BJ (cell line): Measurements from ENCODE around the gene TTYH2. TPM values are rescaled to one million over a fixed set of nuclear protein-coding genes. Genes with fewer than 3 reads are reported as not detected.
"Not testable (repeated sequence)": the region's sequence is repeated elsewhere in the genome, so short reads cannot be mapped to it uniquely, and the experiment has no call there.

Experiments
- CTCF ChIA-PET: fragments of 350-600 bp; formaldehyde crosslinking; extraction: SDS; loops from one replicate; lab custom pipeline; 2021; ENCODE audit warnings: antibody characterized with exemption, inconsistent platforms; lab: Yijun Ruan, JAX
- POLR2A ChIA-PET: fragments of 300-600 bp; sonication (Branson Sonifier 250); formaldehyde crosslinking; extraction: SDS; loops from one replicate; lab custom pipeline; 2021; ENCODE audit warnings: antibody characterized with exemption; lab: Charles Lee
- DNase-seq: peaks from one replicate; pipeline ENCODE4 v3.0.0-alpha.2; 2011; ENCODE audit warnings: low read depth
- H3K27me3 ChIP-seq: 2 replicates; pipeline ENCODE4 v1.6.0; 2011; ENCODE audit warnings: low read length; ENCODE audit not compliant: control insufficient read depth, insufficient read depth
- H3K36me3 ChIP-seq: 2 replicates; pipeline ENCODE4 v1.5.1; 2011; ENCODE audit warnings: low read length; ENCODE audit not compliant: control insufficient read depth, insufficient read depth
- H3K4me3 ChIP-seq: 2 replicates; pipeline ENCODE4 v1.5.1; 2011; ENCODE audit warnings: low read depth, mild to moderate bottlenecking, control low read depth, low read length
- CTCF ChIP-seq: IDR thresholded peaks from 2 replicates; pipeline ENCODE4 v1.5.1; 2011; ENCODE audit warnings: low read depth, mild to moderate bottlenecking, control low read depth, inconsistent platforms, low read length, moderate library complexity; ENCODE audit not compliant: insufficient read depth
- polyA plus RNA-seq: library from polyadenylated mRNA; depleted of rRNA; stranded (reverse); fragments of >200 nt; gene quantifications from 2 replicates; pipeline ENCODE4 v1.2.3, GENCODE V29; 2011

The TTYH2 gene
- polyA plus RNA-seq, 1 experiment, result 2.7 TPM

- TF ChIP-seq CTCF, result no peak
- Histone ChIP-seq H3K4me3 (no peak overlapping the region), H3K27me3 (no peaks in the 10 kb centered on the region), H3K36me3 (no peaks in the 10 kb centered on the region)
- no peak for DNase-seq
- ChIA-PET CTCF (no interaction called here), POLR2A (no interaction called here)
These were observed 63.2 kb downstream of the TTYH2 start for GRCh38 chr17:74276541-74277009.

GRCh38 chr17:74277935-74278334 lies 64.6 kb downstream of the TTYH2 start:
- POLR2A ChIA-PET, result no interaction called here
- TF ChIP-seq CTCF, result no peak
- DNase-seq, result no peak
- CTCF ChIA-PET, result no interaction called here
- no peaks in the 10 kb centered on the region for H3K36me3 ChIP-seq
- no peak overlapping the region for H3K4me3 ChIP-seq
- H3K27me3 ChIP-seq, result no peaks in the 10 kb centered on the region

GRCh38 chr17:74279617-74280016 lies 66.2 kb downstream of the TTYH2 start:
- CTCF ChIA-PET, result interaction anchor here (0.6 kb wide), 1 partner anchor 1103 kb away, joined by 4 read pairs; no protein-coding TSS in a partner anchor

DNA sequence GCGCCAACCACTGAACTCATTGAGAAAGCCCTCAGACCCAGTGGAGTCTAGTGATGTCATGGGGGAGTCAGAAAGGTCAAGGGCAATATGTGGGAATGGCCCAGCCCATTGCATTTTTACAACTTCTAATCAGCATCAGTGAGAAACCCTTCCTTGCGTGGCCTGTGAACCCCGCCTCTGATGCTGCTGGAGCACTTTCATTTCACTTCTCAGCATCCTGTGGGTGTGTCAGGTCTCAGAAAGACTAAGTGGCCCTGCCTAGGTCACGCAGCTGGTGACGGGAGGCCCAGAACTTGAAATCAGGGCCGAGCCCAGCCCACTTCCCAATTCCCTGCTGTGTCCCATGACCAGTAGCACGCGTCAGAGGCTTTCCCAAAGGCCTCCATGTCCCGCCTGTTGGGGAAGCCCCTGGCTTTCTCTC lies 66.7 kb downstream of the TTYH2 start:
- no peak for TF ChIP-seq CTCF
- Histone ChIP-seq H3K4me3 (no peak overlapping the region), H3K27me3 (no peaks in the 10 kb centered on the region), H3K36me3 (no peaks in the 10 kb centered on the region)
- no peak for DNase-seq
- POLR2A ChIA-PET, result no interaction called here
- CTCF ChIA-PET, result no interaction called here

More at GRCh38 chr17:74279617-74280016, 66.2 kb downstream of the TTYH2 start:
- H3K4me3 ChIP-seq, H3K27me3 ChIP-seq, DNase-seq, H3K36me3 ChIP-seq, POLR2A ChIA-PET: not testable (repeated sequence)

DNA sequence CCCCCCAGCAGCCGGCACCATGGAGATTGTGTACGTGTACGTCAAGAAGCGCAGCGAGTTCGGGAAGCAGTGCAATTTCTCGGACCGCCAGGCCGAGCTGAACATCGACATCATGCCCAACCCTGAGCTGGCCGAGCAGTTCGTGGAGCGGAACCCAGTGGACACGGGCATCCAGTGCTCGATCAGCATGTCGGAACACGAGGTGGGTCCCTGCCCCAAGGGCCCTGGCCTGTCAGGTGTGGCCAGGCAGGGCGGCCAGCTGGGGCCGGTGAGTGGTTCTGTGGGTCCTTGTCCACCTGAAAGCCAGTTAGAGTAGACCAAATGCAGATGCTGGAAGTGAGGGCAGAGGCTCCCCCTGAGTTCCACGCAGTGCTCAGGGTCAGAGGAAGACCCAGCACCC lies 68.4 kb downstream of the TTYH2 start:
- ChIA-PET POLR2A (no interaction called here), CTCF (no interaction called here)
- no peak for DNase-seq
- no peak overlapping the region for H3K4me3 ChIP-seq
- no peak for TF ChIP-seq CTCF
- no peaks in the 10 kb centered on the region for H3K36me3 ChIP-seq
- H3K27me3 ChIP-seq, result no peaks in the 10 kb centered on the region

- H3K4me3 ChIP-seq, CTCF ChIA-PET, DNase-seq, POLR2A ChIA-PET, H3K27me3 ChIP-seq, H3K36me3 ChIP-seq: not testable (repeated sequence)
These were observed 68.9 kb downstream of the TTYH2 start for GRCh38 chr17:74282274-74282586.
